NB4 (cell line): Measurements from ENCODE around the gene IL11.

Experiments
- MYC ChIP-seq: IDR thresholded peaks from 2 replicates; pipeline ENCODE4 v1.6.1; 2011; ENCODE audit warnings: low read depth, low read length
- POLR2A ChIP-seq: IDR thresholded peaks from 2 replicates; pipeline ENCODE4 v1.6.1; 2011; ENCODE audit warnings: mild to moderate bottlenecking; ENCODE audit not compliant: insufficient read length; ENCODE audit errors: extremely low read depth
- TF ChIP-seq, protein P1 (sequence below): IDR thresholded peaks from one replicate; pipeline ENCODE4 v1.5.1; 2012; ENCODE audit warnings: low read depth, low read length
- TF ChIP-seq, protein P2 (sequence below): IDR thresholded peaks from 2 replicates; pipeline ENCODE4 v1.6.1; 2011; ENCODE audit warnings: low read depth, low read length

- TF ChIP-seq, protein P1, sequence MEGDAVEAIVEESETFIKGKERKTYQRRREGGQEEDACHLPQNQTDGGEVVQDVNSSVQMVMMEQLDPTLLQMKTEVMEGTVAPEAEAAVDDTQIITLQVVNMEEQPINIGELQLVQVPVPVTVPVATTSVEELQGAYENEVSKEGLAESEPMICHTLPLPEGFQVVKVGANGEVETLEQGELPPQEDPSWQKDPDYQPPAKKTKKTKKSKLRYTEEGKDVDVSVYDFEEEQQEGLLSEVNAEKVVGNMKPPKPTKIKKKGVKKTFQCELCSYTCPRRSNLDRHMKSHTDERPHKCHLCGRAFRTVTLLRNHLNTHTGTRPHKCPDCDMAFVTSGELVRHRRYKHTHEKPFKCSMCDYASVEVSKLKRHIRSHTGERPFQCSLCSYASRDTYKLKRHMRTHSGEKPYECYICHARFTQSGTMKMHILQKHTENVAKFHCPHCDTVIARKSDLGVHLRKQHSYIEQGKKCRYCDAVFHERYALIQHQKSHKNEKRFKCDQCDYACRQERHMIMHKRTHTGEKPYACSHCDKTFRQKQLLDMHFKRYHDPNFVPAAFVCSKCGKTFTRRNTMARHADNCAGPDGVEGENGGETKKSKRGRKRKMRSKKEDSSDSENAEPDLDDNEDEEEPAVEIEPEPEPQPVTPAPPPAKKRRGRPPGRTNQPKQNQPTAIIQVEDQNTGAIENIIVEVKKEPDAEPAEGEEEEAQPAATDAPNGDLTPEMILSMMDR = no peak
- TF ChIP-seq MYC (no peak), POLR2A (no peak)
- TF ChIP-seq, protein P2, sequence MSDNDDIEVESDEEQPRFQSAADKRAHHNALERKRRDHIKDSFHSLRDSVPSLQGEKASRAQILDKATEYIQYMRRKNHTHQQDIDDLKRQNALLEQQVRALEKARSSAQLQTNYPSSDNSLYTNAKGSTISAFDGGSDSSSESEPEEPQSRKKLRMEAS = no peak
Observed at GRCh38 chr19:55373993-55374757, 3.9 kb upstream of the IL11 start.
